HCEC 1CT (cell line): ENCODE results near the gene BRAT1.
A peak's percentile ranks its signal among the peaks of the same experiment; 100 is the strongest.
"Not testable (repeated sequence)": the region's sequence is repeated elsewhere in the genome, so short reads cannot be mapped to it uniquely, and the experiment has no call there.

Experiments used
- DNase-seq: peaks from one replicate; pipeline ENCODE4 v3.0.0-alpha.2; 2017

Gene BRAT1

GRCh38 chr7:2535872-2536627 lies 19.3 kb downstream of the BRAT1 start:
- DNase-seq: not testable (repeated sequence)

- not testable (repeated sequence) for DNase-seq
These were observed 21.1 kb downstream of the BRAT1 start for GRCh38 chr7:2534214-2534613.

- not testable (repeated sequence) for DNase-seq
These were observed 21.8 kb downstream of the BRAT1 start for GRCh38 chr7:2533566-2533965.

DNA sequence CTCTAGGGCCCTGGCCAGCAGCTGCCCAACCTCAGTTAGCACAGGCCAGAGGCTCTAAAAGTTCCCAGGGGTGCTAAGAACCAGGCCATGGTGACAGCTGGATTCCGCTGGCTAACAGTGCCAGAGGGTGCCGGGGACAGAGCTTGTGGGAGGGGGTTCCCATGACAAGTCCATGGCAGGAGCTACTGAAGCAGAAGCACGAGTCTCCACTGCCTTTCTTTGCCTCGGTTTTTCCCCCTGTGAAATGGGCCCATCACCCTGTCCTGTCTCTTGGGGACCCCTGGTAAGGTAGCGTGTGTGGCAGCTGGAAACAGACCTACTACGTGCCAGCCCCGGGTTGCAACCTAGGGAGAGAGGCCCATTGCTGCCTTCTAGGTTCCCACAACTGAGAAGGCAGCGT lies 22.5 kb downstream of the BRAT1 start:
- DNase-seq: not testable (repeated sequence)

- DNase-seq: not testable (repeated sequence)
These were observed 23.0 kb downstream of the BRAT1 start for GRCh38 chr7:2532199-2532772.

DNA sequence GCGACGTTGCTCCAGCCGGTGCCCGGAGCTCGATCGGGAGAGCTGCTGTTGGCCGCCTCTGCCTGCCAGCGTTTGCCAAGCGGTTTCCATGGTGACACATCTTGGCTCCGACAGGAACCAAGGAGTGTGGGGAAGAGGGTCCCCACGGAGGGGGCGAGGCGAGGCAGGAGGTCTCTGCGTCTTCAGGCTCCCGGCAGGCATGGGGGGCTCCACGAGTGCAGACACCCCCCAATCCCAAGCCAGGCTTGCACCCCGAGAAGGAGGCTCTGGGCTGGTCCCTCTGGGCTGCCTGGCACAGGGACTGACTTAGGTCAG lies 23.6 kb downstream of the BRAT1 start:
- not testable (repeated sequence) for DNase-seq

GRCh38 chr7:2530994-2531795 lies 24.1 kb downstream of the BRAT1 start:
- not testable (repeated sequence) for DNase-seq

GRCh38 chr7:2530071-2530987 lies 25.0 kb downstream of the BRAT1 start:
- DNase-seq: no peak

GRCh38 chr7:2529161-2530070 lies 25.9 kb downstream of the BRAT1 start:
- peak; percentile 58 for DNase-seq

- no peak for DNase-seq
These were observed 26.7 kb downstream of the BRAT1 start for GRCh38 chr7:2528481-2529095.

DNA sequence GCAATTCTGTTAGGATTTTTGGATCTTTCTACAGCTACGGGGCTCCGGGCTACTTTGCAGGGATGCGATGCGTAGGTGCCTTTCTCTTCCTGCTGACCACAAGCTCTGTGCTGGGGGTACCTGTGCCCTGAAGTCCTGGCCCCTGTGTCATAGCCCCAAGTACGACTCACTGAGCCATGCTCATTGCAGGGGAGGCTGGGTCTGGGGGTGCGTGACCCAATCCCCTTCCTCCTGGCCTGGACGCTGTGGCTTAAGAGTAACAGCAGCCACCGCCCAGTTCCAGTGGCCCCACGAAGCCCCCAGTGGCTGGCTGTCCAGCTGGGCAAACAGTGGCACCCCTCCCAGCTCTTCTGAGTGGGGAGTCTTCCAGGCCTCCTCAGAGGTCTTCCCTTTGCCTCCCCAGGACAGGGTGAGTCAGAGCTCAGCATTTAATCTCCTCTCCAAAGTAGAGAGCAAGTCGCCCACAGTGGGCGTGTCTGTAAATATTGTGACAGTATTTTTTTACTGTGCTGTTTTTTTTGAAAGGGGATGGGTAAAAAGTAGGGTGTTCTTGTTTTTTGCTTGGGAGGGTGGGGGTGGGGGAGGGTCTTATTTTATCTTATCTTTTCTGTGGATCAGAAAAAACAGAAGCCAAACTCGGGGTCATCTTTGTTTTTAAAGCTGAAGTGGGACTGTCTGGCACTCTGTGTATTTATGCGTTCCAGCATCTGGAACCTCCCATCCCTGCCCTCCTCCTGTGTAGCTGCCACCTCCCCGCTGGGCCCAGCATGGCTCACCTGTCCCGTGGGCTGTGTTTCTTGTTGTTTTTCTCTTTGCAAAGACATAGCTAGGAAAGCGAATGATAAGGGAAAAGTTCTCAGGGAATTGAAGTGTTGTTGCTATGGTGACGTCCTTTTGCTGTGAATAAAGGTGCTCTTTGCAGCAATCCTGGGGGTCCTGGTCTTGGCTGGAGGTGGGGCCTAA lies 27.5 kb downstream of the BRAT1 start:
- DNase-seq: peak; percentile 43

DNA sequence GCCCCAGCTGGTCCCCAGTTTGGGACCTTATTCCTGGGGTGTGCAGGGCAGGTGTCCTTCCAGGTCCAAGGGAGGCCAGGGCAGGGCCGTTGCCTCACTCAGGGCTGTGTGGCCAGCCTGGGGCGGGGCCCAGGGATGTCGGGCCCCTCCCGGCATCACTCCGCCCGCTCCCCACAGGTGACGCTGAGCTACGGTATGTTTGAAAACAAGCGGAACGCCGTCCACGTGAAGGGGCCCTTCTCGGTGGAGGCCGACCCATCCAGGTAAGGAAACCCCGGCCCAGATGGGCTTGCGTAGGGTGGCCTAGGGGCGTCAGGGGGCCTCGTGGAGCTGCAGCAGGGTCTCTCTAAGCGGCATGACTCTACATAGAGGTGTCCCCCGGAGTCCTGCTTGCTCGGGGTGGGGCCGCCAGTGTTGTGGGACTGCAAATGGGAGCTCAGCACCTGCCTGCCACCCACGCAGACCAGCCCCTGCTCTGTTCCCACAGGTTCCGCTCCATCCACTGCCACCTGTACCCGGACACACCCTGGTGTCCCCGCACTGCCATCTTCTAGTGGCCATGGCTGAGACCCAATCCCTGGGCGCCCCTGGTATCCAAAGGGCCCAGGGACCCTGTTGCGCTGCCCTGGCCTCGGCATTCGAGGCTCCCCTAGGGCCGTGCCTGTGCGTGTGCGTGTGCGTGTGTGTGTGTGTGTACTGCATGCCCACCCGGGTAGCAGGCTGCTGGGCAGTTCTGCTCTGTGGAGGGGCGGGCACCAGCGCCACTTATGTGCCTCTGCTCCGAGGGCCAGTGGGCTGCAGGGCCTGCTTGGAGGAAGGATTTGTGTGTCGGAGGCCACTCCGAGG lies 28.4 kb downstream of the BRAT1 start:
- DNase-seq: no peak

DNA sequence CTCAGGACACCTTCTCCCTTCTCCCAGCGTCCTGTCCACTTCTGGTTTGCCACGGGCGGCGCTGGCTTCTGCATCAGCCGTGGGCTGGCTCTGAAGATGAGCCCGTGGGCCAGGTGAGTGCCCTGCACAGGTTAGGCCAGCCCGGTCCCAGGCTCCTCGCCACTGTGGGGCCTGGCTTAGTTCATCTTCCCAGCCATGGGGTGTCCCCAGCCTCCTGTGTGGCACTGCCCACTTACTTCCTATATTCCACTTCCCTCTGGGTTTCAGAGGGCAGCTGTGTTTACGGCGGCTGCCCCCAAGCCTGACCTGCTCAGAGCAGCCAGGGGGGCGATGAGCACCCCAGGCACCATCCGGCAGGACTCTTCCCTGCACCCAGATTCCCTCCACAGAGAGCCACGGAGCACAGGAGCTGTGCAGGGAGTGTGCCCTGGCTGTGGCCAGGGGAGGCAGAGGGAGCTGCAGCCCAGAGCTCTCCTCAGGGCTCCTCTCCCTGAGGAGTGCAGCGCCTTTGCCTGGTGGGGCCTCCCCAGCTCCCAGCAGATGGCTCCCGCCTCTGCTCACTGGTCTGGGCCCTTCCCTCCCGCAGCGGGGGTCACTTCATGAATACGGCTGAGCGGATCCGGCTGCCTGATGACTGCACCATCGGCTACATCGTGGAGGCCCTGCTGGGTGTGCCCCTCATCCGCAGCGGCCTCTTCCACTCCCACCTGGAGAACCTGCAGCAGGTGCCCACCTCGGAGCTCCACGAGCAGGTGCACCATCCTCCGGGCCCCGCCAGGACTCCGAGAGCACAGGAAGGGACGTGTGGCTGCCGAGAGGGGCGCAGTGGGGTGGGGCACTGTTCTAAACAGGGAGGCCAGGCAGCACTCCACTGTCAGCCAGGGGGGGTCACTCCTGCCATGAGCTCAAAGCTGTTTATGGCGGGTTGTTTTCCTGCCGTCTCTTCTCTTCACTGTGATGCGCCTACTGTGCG lies 29.4 kb downstream of the BRAT1 start:
- DNase-seq: no peak

- DNase-seq: no peak
These were observed 30.3 kb downstream of the BRAT1 start for GRCh38 chr7:2524808-2525657.

DNA sequence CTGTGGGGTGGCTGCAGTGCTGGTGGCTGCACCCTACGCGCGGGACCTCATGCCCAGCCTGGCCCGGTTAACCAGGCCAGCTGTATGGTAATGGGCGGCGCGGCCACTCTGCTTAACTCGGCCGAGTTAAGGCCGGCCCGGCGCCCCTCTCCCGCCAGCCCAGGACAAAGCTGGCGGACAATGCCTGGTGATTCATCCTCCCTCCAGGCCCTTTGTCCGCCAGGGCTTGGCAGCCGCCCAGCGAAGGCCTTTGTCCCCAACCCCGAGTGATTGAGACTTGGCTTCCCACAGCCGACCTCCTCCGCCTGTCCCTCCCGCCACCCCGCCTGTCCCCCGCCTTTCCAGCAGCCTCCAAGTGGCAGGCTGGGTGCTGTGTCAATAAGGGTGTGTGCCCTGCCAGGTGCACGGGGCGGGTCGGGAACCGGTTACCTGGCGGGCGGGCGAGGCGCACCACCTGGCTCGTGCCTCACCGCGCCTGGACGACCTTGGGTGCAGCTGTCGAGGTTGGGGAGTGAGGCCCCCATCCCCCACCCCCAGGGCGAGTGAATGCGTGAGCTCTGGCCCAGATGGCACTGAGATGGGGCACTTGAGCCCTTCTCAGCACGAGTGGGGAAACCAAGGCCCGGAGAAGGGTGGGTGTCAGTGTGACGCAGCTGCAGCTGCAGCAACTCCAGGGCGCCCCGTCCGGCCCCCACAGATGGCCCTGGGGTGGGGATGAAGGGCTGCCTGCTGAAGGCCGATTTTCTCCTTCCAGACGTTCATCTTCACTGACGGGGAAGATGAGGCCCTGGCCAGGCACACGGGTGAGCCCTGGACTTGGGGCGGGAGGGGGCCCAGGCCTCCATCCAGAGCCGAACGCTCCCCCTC lies 31.1 kb downstream of the BRAT1 start:
- DNase-seq: no peak

DNA sequence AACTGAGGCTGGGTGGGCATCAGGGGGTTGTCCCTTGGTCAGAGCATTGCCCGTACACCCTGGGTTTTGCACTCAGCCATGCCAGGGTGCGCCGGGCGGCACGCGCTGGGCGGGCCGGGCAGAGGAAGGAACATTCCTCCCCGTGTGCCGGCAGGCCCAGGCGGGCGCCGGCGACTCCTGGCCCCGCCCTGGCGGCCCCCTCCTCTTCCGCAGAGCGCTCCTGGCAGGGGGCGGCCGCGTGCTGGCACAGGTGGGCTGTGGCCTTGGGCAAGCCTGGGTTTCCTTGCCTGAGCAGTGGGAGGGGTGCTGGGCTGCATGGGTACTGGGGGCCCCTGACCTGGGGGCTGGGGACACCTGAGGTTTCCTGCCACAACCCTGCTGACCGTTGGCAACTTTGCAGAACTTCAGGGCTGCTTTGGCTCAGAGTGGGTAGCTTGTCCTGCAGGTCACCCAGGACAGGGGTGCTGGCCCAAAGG lies 31.8 kb downstream of the BRAT1 start:
- DNase-seq: no peak
